Epithelial cell of esophagus (primary cell): ENCODE measurements around the gene SRMS.

Experiments
- DNase-seq: peaks from one replicate; pipeline ENCODE4 v3.0.0; 2010; ENCODE audit warnings: low read depth
- H3K4me3 ChIP-seq: 2 replicates; pipeline ENCODE4 v1.5.1; 2011; ENCODE audit warnings: mild to moderate bottlenecking, low read length, control low read depth
- TF ChIP-seq, protein P1 (sequence below): IDR thresholded peaks from 2 replicates; pipeline ENCODE4 v1.5.1; 2011; ENCODE audit warnings: low read depth, mild to moderate bottlenecking, low read length, control low read depth, inconsistent platforms; ENCODE audit not compliant: insufficient read depth; ENCODE audit errors: missing control alignments

The SRMS gene

GRCh38 chr20:63500151-63500901, 47.2 kb downstream of the SRMS start:
- TF ChIP-seq, protein P1, sequence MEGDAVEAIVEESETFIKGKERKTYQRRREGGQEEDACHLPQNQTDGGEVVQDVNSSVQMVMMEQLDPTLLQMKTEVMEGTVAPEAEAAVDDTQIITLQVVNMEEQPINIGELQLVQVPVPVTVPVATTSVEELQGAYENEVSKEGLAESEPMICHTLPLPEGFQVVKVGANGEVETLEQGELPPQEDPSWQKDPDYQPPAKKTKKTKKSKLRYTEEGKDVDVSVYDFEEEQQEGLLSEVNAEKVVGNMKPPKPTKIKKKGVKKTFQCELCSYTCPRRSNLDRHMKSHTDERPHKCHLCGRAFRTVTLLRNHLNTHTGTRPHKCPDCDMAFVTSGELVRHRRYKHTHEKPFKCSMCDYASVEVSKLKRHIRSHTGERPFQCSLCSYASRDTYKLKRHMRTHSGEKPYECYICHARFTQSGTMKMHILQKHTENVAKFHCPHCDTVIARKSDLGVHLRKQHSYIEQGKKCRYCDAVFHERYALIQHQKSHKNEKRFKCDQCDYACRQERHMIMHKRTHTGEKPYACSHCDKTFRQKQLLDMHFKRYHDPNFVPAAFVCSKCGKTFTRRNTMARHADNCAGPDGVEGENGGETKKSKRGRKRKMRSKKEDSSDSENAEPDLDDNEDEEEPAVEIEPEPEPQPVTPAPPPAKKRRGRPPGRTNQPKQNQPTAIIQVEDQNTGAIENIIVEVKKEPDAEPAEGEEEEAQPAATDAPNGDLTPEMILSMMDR = no peak
- no peak overlapping the region for H3K4me3 ChIP-seq
- no peak for DNase-seq

- DNase-seq = no peak
- H3K4me3 ChIP-seq = no peak overlapping the region
- TF ChIP-seq, protein P1 = no peak
Observed at GRCh38 chr20:63499338-63499969, 48.1 kb downstream of the SRMS start.

DNA sequence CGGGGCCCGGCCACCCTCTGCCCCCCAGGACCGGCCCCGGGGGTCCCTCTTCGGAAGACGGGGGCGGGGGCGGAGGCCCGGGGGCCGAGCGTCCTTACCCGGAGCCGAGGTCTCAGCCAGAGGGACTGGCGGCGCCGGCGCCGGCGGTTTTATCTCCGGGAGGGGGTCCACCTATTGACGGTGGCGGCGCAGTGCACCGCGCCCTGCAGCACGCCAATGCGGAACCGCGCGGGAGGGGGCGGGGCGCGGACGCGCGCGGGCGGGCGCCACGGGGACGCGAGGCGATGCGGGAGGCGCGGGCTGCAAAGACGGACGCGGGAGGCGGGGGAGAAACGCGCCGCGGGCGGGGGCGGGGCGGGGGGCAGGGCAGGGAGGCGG, 48.6 kb downstream of the SRMS start, which contains the start of gene EEF1A2:
Gene EEF1A2 (minus strand): TSS at position 124 of the 378 bp plus-strand sequence. CDS start 1,320 bp downstream, outside the sequence.
- DNase-seq = no peak
- H3K4me3 ChIP-seq = no peak within 1 kb of the TSS

DNA sequence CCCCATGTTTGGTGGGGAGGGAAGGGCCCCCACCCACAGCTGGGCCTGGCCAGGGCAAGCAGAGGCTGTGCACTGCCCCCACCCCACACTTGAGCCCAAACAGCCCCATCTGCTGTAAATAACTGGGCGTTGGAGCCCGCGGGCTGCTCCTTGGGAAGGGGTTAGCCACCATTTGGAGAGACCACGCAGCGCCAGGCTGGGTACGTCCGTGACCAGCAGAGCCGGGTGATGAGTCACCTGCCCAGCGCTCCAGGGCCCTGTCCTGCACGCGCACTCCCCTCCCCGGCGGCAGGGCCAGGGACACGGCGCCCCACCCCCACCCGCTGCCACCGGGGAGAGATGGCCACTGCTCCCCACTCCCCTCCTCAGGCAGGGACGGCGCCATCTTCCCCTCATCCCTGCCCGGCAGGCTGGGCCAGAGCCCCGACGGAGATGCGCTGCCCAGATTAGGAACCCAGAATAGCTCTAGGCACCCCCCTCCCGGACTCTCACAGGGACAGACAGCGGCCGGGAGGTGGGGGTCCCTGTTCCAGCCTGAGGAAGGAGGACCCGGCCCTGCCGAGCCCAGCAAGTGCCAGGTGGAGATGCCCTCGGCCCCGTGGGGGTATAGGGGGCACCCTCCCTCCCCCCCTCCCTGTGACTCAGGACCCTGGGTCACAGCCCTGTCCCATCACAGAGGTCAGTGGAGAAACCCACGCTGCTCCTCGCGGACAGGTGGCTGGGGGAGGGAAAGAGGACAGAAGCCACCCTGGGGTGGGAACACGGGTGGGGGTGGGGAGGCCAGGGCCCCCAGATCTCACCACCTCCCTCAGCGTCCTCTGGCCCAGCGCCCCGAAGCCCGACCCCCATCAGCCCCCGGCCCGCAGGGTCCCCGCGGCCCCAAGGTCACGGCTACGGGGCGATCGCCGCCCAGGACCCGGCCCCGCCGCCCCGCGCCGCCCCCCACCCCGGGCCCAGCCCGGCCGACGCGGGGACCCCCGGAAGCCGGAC, 49.3 kb downstream of the SRMS start:
- H3K4me3 ChIP-seq = no peak overlapping the region
- DNase-seq = peak; percentile 50

More for the DNA sequence above, 48.6 kb downstream of the SRMS start, which contains the start of gene EEF1A2:
- TF ChIP-seq, protein P1 = no peak

GRCh38 chr20:63497138-63497945, 50.2 kb downstream of the SRMS start:
- TF ChIP-seq, protein P1 = no peak
- H3K4me3 ChIP-seq = no peak overlapping the region
- DNase-seq = no peak

More for the DNA sequence above, 49.3 kb downstream of the SRMS start:
- TF ChIP-seq, protein P1 = no peak

GRCh38 chr20:63496596-63497120, 50.9 kb downstream of the SRMS start:
- no peak overlapping the region for H3K4me3 ChIP-seq
- no peak for DNase-seq
- TF ChIP-seq, protein P1 = no peak
